A673 (cell line): ENCODE results near the gene PGK2. TPM values are rescaled to one million over a fixed set of nuclear protein-coding genes. Genes with fewer than 3 reads are reported as not detected.

ENCODE experiments used
- BruUV-seq: library from RNA; stranded (reverse); fragments of 400-500 nt; replicated peaks from 2 replicates; lab custom pipeline; 2021; lab: Mats Ljungman, UMichigan
- CTCF ChIA-PET: fragments of 300-600 bp; sonication (Branson Sonifier 250); formaldehyde crosslinking; loops from one replicate; lab custom pipeline; 2022; ENCODE audit warnings: antibody characterized with exemption; lab: Charles Lee
- POLR2A ChIA-PET: fragments of 300-600 bp; sonication (Branson Sonifier 250); formaldehyde crosslinking; loops from one replicate; lab custom pipeline; 2022; ENCODE audit warnings: antibody characterized with exemption; ENCODE audit not compliant: low non-redundant PET; lab: Charles Lee
- DNase-seq: peaks from one replicate; pipeline ENCODE4 v3.0.0-alpha.2; 2015; ENCODE audit warnings: low spot score
- H3K27ac ChIP-seq: fragments of 200-600 bp; sonication (generic); 2 replicates; pipeline ENCODE4 v1.5.1; 2016; ENCODE audit warnings: mixed run types, low read depth, mild to moderate bottlenecking, mixed read lengths, antibody characterized with exemption, low read length; ENCODE audit not compliant: poor library complexity, severe bottlenecking
- H3K27me3 ChIP-seq: fragments of 200-600 bp; sonication (generic); replicated peaks from 2 replicates; pipeline ENCODE4 v1.6.1; 2017; ENCODE audit warnings: mixed run types, low read depth, mild to moderate bottlenecking, mixed read lengths, antibody characterized with exemption, low read length; ENCODE audit not compliant: insufficient read depth, poor library complexity
- H3K36me3 ChIP-seq: fragments of 200-600 bp; sonication (generic); 2 replicates; pipeline ENCODE4 v1.6.1; 2016; ENCODE audit warnings: mixed run types, mild to moderate bottlenecking, mixed read lengths, antibody characterized with exemption, low read length; ENCODE audit not compliant: insufficient read depth, poor library complexity, severe bottlenecking
- H3K4me1 ChIP-seq: fragments of 200-600 bp; sonication (generic); 2 replicates; pipeline ENCODE4 v1.6.1; 2017; ENCODE audit warnings: mixed run types, mild to moderate bottlenecking, mixed read lengths, antibody characterized with exemption, low read length; ENCODE audit not compliant: insufficient read depth, poor library complexity, severe bottlenecking
- H3K4me3 ChIP-seq: fragments of 200-600 bp; sonication (generic); 2 replicates; pipeline ENCODE4 v1.5.1; 2016; ENCODE audit warnings: low read depth, mixed run types, mild to moderate bottlenecking, mixed read lengths, low read length; ENCODE audit not compliant: poor library complexity, severe bottlenecking
- H3K9me3 ChIP-seq: fragments of 200-600 bp; sonication (generic); 2 replicates; pipeline ENCODE4 v1.6.1; 2016; ENCODE audit warnings: mixed run types, low read depth, mild to moderate bottlenecking, mixed read lengths, antibody characterized with exemption, low read length; ENCODE audit not compliant: poor library complexity, severe bottlenecking
- CTCF ChIP-seq: fragments of 300-800, 200-600 bp; sonication (generic); conservative IDR thresholded peaks from 2 replicates; pipeline ENCODE4 v1.5.1; 2017; ENCODE audit warnings: low read depth, mild to moderate bottlenecking, antibody characterized with exemption, low read length, moderate library complexity, mixed read lengths
- EZH2 ChIP-seq: fragments of 200-600 bp; sonication (generic); IDR thresholded peaks from 2 replicates; pipeline ENCODE4 v1.6.1; 2017; ENCODE audit warnings: borderline replicate concordance, low read depth, mild to moderate bottlenecking, mixed read lengths, antibody characterized with exemption, low read length; ENCODE audit not compliant: poor library complexity, severe bottlenecking
- intact Hi-C: fragments of 100-400 bp; cut with micrococcal nuclease; formaldehyde crosslinking; loops from one replicate; pipeline ENCODE4 v1.10.0; 2022; ENCODE audit not compliant: unreplicated experiment
- total RNA-seq: library from RNA; stranded (reverse); gene quantifications from 2 replicates; pipeline ENCODE4 v1.2.3, GENCODE V29; 2021

PGK2 gene
- total RNA-seq, 1 experiment from 2014 or later = not detected

GRCh38 chr6:49764571-49765236 is 22.4 kb downstream of the PGK2 start:
- H3K4me1 ChIP-seq = no peaks in the 10 kb centered on the region
- TF ChIP-seq EZH2 (no peak), CTCF (no peak)
- intact Hi-C loops = no loop called here
- no TSS peak for BruUV-seq
- no peaks in the 10 kb centered on the region for H3K36me3 ChIP-seq
- H3K9me3 ChIP-seq = no peaks in the 10 kb centered on the region
- ChIA-PET CTCF (no interaction called here), POLR2A (no interaction called here)
- peaks cover 6% of the 10 kb centered on the region for H3K27me3 ChIP-seq
- H3K27ac ChIP-seq = no peak overlapping the region
- no peak for DNase-seq
- H3K4me3 ChIP-seq = no peak overlapping the region

- Histone ChIP-seq H3K27me3 (peaks cover 2% of the 10 kb centered on the region), H3K9me3 (no peaks in the 10 kb centered on the region), H3K36me3 (no peaks in the 10 kb centered on the region), H3K4me3 (no peak within 1 kb of the TSS), H3K27ac (no peak within 1 kb of the TSS), H3K4me1 (no peaks in the 10 kb centered on the region)
- no peak for TF ChIP-seq EZH2
- no peak for TF ChIP-seq CTCF
- ChIA-PET POLR2A (no interaction called here), CTCF (no interaction called here)
- no peak for DNase-seq
- intact Hi-C loops = no loop called here
- BruUV-seq = no TSS peak
These were observed 42.8 kb downstream of the PGK2 start, which contains the start of gene CRISP3 for GRCh38 chr6:49744259-49744658. TSS of gene CRISP3 (minus strand) at chr6:49744388. CDS start at chr6:49744367, 21 bp downstream.

GRCh38 chr6:49743429-49743828 is 43.7 kb downstream of the PGK2 start:
- Histone ChIP-seq H3K9me3 (no peaks in the 10 kb centered on the region), H3K27ac (no peak overlapping the region), H3K27me3 (peaks cover 5% of the 10 kb centered on the region), H3K36me3 (no peaks in the 10 kb centered on the region), H3K4me1 (no peaks in the 10 kb centered on the region), H3K4me3 (no peak overlapping the region)
- TF ChIP-seq CTCF = no peak
- no peak for TF ChIP-seq EZH2
- no TSS peak for BruUV-seq
- ChIA-PET POLR2A (no interaction called here), CTCF (no interaction called here)
- intact Hi-C loops = no loop called here
- DNase-seq = no peak
